GM21786 (cell line): Measurements from ENCODE around the gene HNF1A.
"Not testable (repeated sequence)": the region's sequence is repeated elsewhere in the genome, so short reads cannot be mapped to it uniquely, and the experiment has no call there.

Source experiments
- ATAC-seq: cut with Tn5 transposase; IDR thresholded peaks from one replicate; pipeline ENCODE4 v1.9.1; 2021; ENCODE audit not compliant: unreplicated experiment

HNF1A gene

GRCh38 chr12:120978296-120979219 is at the start of gene HNF1A:
Gene HNF1A (plus strand): TSS chr12:120978543. CDS start chr12:120978769, 226 bp downstream.
- no peak for ATAC-seq

- ATAC-seq: no peak
Measured at GRCh38 chr12:120928864-120929652, 49.3 kb upstream of the HNF1A start.

GRCh38 chr12:120930032-120930431 is 48.3 kb upstream of the HNF1A start:
- ATAC-seq: no peak

GRCh38 chr12:120932058-120932457 is 46.3 kb upstream of the HNF1A start:
- ATAC-seq: no peak

- no peak for ATAC-seq
Measured at GRCh38 chr12:120932956-120933526, 45.3 kb upstream of the HNF1A start.

- ATAC-seq: no peak
Measured at GRCh38 chr12:120933786-120934185, 44.6 kb upstream of the HNF1A start.

- no peak for ATAC-seq
Measured at GRCh38 chr12:120936197-120936596, 42.1 kb upstream of the HNF1A start.

GRCh38 chr12:120938496-120938895 is 39.8 kb upstream of the HNF1A start:
- ATAC-seq: no peak

GRCh38 chr12:120939523-120939922 is 38.8 kb upstream of the HNF1A start:
- ATAC-seq: no peak

- ATAC-seq: no peak
Measured at GRCh38 chr12:120940006-120940405, 38.3 kb upstream of the HNF1A start.

GRCh38 chr12:120940799-120941198 is 37.5 kb upstream of the HNF1A start:
- ATAC-seq: no peak

GRCh38 chr12:120941412-120941811 is 36.9 kb upstream of the HNF1A start:
- no peak for ATAC-seq

- no peak for ATAC-seq
Measured at GRCh38 chr12:120941846-120942405, 36.4 kb upstream of the HNF1A start.

GRCh38 chr12:120943482-120943881 is 34.9 kb upstream of the HNF1A start:
- no peak for ATAC-seq

- no peak for ATAC-seq
Measured at GRCh38 chr12:120944645-120945217, 33.6 kb upstream of the HNF1A start.

GRCh38 chr12:120945516-120945915 is 32.8 kb upstream of the HNF1A start:
- ATAC-seq: not testable (repeated sequence)

- ATAC-seq: not testable (repeated sequence)
Measured at GRCh38 chr12:120950260-120950799, 28.0 kb upstream of the HNF1A start.

GRCh38 chr12:120950807-120951206 is 27.5 kb upstream of the HNF1A start:
- ATAC-seq: no peak

- no peak for ATAC-seq
Measured at GRCh38 chr12:120955232-120955631, 23.1 kb upstream of the HNF1A start.

GRCh38 chr12:120956579-120957300 is 21.6 kb upstream of the HNF1A start:
- ATAC-seq: no peak
